Retinal pigment epithelial cell (primary cell): ENCODE measurements around the gene TCP10L.
"Not testable (repeated sequence)": the region's sequence is repeated elsewhere in the genome, so short reads cannot be mapped to it uniquely, and the experiment has no call there.

Experiments
- DNase-seq: peaks from one replicate; pipeline ENCODE4 v3.0.0-alpha.2; 2010; ENCODE audit warnings: low read depth
- H3K4me3 ChIP-seq: 2 replicates; pipeline ENCODE4 v1.5.1; 2011; ENCODE audit warnings: mild to moderate bottlenecking, low read length, control low read depth, moderate library complexity
- TF ChIP-seq, protein P1 (sequence below): conservative IDR thresholded peaks from 2 replicates; pipeline ENCODE4 v1.5.1; 2011; ENCODE audit warnings: low read depth, low read length, control low read depth, inconsistent platforms

The TCP10L gene

DNA sequence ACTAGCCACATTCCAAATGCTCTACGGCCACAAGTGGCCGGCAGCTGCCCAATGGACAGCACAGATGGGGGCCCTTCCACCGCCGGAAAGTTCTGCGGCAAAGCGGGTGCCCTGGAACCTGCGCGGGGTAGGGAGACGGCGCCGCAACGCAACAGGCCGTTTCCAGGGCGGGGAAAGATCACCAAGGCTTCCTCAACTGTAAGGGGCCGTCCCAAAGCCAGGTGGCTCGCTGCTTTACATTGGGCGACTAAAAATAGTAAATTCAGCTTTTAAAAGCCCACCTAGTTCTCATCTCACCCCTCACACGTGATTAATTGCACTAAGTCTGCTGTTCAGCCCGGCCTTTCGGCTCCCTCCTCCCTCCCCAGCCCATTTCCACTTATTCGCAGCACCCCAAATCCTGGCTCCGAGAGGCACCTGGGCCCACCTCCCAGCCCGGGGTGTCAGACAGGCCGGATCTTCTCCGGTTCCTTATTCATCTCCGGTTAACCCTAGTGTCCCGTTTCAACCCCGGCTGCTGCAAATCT is 26.2 kb upstream of the TCP10L start:
- TF ChIP-seq, protein P1, sequence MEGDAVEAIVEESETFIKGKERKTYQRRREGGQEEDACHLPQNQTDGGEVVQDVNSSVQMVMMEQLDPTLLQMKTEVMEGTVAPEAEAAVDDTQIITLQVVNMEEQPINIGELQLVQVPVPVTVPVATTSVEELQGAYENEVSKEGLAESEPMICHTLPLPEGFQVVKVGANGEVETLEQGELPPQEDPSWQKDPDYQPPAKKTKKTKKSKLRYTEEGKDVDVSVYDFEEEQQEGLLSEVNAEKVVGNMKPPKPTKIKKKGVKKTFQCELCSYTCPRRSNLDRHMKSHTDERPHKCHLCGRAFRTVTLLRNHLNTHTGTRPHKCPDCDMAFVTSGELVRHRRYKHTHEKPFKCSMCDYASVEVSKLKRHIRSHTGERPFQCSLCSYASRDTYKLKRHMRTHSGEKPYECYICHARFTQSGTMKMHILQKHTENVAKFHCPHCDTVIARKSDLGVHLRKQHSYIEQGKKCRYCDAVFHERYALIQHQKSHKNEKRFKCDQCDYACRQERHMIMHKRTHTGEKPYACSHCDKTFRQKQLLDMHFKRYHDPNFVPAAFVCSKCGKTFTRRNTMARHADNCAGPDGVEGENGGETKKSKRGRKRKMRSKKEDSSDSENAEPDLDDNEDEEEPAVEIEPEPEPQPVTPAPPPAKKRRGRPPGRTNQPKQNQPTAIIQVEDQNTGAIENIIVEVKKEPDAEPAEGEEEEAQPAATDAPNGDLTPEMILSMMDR = no peak
- no peak for DNase-seq
- peak overlapping the region; percentile 94 for H3K4me3 ChIP-seq

DNA sequence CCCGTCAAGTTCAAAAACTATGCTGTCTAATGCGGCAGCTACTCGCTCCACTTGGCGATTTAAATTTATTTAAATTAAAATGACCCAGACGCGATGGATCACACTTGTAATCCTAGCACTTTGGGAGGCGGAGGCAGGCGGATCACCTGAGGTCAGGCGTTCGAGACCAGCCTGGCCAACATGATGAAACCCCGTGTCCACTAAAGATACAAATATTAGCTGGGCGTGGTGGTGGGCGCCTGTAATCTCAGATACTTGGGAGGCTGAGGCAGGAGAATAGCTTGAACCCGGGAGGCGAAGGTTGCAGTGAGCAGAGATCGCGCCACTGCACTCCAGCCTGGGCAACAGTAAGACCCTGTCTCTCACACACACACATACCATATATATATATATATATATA is 25.6 kb upstream of the TCP10L start:
- peak overlapping the region; percentile 94 for H3K4me3 ChIP-seq
- DNase-seq = not testable (repeated sequence)

DNA sequence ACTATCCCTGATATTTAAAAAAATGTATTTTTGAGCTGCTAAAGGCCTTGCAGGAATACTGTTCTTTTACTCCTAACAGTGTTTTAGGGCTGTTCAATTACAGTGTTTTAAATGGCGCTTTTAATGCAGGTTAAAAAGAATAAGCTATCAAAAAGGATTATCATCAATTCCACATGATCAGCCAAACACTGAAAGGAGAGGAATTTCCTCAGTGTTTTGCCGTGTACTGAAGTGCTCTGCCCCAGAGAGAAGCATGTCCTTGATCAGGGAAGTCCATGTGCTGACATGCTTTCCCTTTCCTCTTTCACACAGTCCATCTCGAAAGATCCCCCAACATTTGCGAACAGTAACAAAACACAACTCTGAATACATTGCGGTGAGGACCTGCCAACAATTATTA is 23.5 kb upstream of the TCP10L start:
- TF ChIP-seq, protein P1 = no peak
- no peak for DNase-seq
- no peak overlapping the region for H3K4me3 ChIP-seq

DNA sequence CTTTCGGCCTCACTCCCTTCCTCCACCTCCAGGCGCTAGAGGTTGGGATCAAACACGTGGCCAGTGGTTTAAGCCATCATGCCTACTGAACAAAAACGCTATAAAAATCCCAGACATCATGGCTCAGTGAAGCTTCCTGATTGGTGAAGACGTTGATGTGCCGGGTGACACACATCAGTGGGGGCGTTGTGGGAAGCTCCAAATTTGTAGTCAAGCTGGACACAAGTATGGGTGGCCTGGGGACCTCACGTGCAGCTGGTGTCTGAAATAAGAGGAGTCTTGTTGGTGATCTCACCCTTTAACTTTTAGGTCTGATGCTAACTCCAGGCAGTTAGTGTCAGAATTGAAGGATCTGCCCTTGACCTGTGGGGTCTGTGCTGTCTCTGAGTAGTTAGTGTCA is 20.1 kb upstream of the TCP10L start:
- no peak overlapping the region for H3K4me3 ChIP-seq
- DNase-seq = no peak
- TF ChIP-seq, protein P1 = no peak

DNA sequence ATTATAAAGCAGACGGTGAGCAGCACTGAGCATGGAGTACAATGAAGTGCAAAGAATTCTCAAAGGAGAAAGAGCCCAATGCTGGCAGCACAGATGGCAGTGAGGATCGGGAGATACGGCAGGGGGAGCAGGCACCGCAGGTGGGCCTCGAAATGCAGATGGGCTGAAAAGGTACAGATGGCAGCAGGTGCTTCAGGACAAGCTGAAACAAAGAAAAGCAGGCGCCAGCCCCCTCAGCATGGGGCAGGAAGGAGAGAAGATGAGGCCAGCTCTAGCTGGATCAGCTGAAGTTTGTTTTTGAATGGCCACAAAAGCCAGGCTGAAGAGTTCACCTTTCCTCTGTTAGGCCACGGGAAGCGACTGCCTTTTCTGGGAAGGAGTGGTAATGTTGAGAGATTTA is 19.1 kb upstream of the TCP10L start:
- TF ChIP-seq, protein P1 = no peak
- no peak overlapping the region for H3K4me3 ChIP-seq
- DNase-seq = no peak

DNA sequence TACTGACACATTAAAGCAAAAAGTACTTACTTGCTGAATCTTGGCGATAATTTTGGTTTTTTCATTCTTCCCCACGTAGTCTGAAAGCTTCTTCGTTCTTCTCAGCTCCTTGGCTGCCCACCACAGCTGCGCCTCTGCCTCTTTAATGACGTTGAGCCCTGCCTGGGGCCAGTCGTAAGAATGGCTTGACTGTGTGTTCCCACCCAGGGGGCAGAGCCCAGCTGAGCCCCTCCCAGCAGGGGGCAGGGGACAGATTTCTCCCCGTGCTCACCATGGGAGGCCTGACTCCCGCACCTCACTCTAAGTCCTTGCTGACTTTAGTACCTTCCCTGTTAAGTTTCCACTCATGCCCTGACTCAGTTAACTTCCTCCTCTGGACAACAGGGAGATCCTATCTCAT is 17.8 kb upstream of the TCP10L start:
- TF ChIP-seq, protein P1 = no peak
- no peak for DNase-seq

DNA sequence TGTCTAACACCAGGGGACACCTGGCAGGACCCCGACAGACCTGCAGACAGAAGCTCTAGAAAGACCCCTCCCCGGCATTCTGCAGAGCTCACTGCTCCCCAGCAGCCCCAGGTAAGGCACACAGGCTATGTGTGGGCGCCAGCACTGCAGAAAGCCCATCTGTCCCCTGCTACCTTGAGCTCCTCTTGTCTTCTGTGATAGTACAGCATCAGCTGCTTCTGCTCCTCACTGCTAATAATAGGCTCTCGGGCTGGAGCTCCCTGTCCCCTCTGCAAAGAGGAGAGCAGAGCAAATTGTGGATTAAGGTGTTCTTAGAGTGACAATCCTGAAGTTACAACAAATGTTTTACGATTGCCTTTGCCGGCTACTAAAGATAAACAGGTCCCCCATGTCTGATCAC is 16.8 kb upstream of the TCP10L start:
- TF ChIP-seq, protein P1 = no peak
- no peak for DNase-seq
- no peak overlapping the region for H3K4me3 ChIP-seq

More for the DNA sequence above, 17.8 kb upstream of the TCP10L start:
- H3K4me3 ChIP-seq = no peak overlapping the region

DNA sequence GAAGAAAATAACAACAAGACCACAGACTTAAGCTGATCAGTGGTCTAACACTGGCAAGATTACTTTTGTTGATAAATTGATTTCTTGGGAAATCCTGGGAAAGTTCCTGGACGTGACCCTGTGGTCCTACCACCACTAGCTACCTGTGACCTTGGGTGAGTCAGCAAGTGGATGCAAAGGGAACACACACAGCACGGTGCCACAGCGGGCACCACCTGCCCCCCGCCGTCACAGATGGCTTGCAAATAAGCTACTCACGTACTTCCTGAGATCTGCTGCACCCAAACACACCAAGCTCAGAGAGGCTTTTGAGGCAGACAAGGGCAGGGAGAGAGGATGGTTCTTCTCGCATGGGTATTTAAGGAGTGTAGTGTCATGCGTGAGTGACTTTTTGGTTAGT is 14.2 kb upstream of the TCP10L start:
- H3K4me3 ChIP-seq = no peak overlapping the region
- no peak for DNase-seq
- TF ChIP-seq, protein P1 = no peak
